Calu3 (cell line): Measurements from ENCODE around the gene BEGAIN. TPM values are rescaled to one million over a fixed set of nuclear protein-coding genes. Genes with fewer than 3 reads are reported as not detected.

Source experiments
- BruUV-seq: library from RNA; stranded (reverse); fragments of 400-500 nt; replicated peaks from 2 replicates; lab custom pipeline; 2021; lab: Mats Ljungman, UMichigan
- CTCF ChIA-PET: fragments of 300-600 bp; sonication (Branson Sonifier 250); formaldehyde crosslinking; loops from one replicate; lab custom pipeline; 2022; ENCODE audit warnings: antibody characterized with exemption; lab: Charles Lee
- DNase-seq: peaks from one replicate; pipeline ENCODE4 v3.0.0; 2022
- H3K27ac Mint-ChIP-seq: one replicate; pipeline ENCODE4 v1.8.0; 2022; ENCODE audit warnings: mixed read lengths; ENCODE audit not compliant: unreplicated experiment
- H3K27me3 Mint-ChIP-seq: one replicate; pipeline ENCODE4 v1.8.0; 2022; ENCODE audit warnings: mixed read lengths; ENCODE audit not compliant: unreplicated experiment
- H3K36me3 Mint-ChIP-seq: one replicate; pipeline ENCODE4 v1.8.0; 2022; ENCODE audit warnings: mild to moderate bottlenecking, moderate library complexity, mixed read lengths; ENCODE audit not compliant: insufficient read depth, unreplicated experiment
- H3K4me1 Mint-ChIP-seq: one replicate; pipeline ENCODE4 v1.8.0; 2022; ENCODE audit warnings: mild to moderate bottlenecking, low read depth, mixed read lengths; ENCODE audit not compliant: unreplicated experiment
- H3K4me3 Mint-ChIP-seq: one replicate; pipeline ENCODE4 v1.8.0; 2022; ENCODE audit warnings: mild to moderate bottlenecking, low read depth, moderate library complexity, mixed read lengths; ENCODE audit not compliant: unreplicated experiment
- H3K9me3 Mint-ChIP-seq: one replicate; pipeline ENCODE4 v1.8.0; 2022; ENCODE audit warnings: low read depth, mixed read lengths; ENCODE audit not compliant: unreplicated experiment
- intact Hi-C: fragments of 100-400 bp; cut with micrococcal nuclease; formaldehyde crosslinking; loops from one replicate; pipeline ENCODE4 v1.10.0; 2022; ENCODE audit not compliant: unreplicated experiment
- total RNA-seq: library from RNA; stranded (reverse); gene quantifications from 2 replicates; pipeline ENCODE4 v1.2.3, GENCODE V29; 2022
- TF ChIP-seq, protein P1 (sequence below): fragments of 200-600 bp; IDR thresholded peaks from one replicate; pipeline ENCODE4 v1.8.0; 2022; ENCODE audit warnings: antibody characterized with exemption; ENCODE audit not compliant: unreplicated experiment

BEGAIN gene
- total RNA-seq, 1 experiment from 2014 or later = 0.26 TPM

DNA sequence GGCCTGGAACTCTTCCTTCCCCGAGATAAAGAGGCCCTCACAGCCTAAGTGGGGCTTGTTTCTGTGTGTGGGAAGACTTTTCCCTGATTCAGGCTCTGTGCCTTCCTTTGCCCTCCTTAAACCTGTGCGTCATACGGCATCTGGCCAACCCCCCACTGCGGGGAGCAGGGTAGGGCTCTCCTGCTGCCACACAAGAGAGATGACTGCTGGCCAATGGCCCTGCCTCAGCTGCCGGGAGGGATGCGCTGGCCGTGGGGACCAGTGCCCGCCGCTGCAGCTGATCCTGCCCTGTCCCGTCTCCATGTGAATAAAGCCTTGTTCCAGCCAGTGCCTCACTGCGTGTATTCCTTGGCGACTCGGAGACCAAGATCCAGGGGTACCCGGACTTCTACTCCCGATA, 42.5 kb upstream of the BEGAIN start:
- no peak for DNase-seq
- Mint-ChIP-seq H3K4me1 (no peaks in the 10 kb centered on the region), H3K27ac (no peak overlapping the region), H3K36me3 (no peaks in the 10 kb centered on the region), H3K27me3 (peaks cover 93% of the 10 kb centered on the region), H3K9me3 (peaks cover 6% of the 10 kb centered on the region), H3K4me3 (no peak overlapping the region)
- intact Hi-C loops = no loop called here
- no TSS peak for BruUV-seq
- TF ChIP-seq, protein P1, sequence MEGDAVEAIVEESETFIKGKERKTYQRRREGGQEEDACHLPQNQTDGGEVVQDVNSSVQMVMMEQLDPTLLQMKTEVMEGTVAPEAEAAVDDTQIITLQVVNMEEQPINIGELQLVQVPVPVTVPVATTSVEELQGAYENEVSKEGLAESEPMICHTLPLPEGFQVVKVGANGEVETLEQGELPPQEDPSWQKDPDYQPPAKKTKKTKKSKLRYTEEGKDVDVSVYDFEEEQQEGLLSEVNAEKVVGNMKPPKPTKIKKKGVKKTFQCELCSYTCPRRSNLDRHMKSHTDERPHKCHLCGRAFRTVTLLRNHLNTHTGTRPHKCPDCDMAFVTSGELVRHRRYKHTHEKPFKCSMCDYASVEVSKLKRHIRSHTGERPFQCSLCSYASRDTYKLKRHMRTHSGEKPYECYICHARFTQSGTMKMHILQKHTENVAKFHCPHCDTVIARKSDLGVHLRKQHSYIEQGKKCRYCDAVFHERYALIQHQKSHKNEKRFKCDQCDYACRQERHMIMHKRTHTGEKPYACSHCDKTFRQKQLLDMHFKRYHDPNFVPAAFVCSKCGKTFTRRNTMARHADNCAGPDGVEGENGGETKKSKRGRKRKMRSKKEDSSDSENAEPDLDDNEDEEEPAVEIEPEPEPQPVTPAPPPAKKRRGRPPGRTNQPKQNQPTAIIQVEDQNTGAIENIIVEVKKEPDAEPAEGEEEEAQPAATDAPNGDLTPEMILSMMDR = no peak
- CTCF ChIA-PET = no interaction called here

DNA sequence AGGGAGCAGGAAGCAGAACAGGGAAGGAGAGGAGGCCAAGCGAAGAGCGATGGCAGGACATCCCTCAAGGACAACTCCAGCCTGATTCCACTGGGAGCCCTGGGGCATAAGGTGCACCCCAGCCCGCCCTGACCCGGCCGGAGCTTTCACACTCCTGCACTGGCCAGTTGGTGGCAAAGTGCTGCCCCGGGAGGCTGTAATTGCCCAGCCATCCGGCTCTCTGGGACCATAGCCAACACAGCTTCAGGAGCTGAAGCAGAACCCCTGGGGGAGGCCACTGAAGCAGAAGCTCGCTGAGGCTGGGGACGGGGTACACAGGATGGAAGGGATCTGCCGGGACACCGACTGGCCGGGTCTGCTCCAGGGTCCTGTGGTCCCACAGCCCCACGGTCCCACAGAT, 41.9 kb upstream of the BEGAIN start:
- CTCF ChIA-PET = no interaction called here

DNA sequence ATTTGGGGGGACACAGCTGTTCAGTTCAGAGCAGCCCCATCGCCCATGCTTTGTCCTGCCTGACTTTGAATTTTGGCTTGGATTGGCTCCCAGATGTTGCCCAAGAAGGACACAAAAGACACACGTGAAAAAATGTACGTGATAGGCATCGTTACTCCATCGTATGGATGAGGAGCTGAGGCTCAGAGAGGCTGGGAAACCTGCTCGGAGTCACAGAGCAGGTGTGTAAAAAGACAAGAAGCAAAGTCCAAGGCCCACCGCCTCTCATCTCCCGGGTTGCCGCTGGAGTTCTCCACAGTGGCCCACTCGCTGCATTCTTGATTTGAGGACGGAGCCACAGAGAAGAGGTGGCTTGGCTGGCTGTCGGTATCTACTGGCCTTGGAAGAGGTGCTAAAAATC, 41.0 kb upstream of the BEGAIN start:
- TF ChIP-seq, protein P1 = no peak
- peaks cover 93% of the 10 kb centered on the region for H3K27me3 Mint-ChIP-seq
- no peaks in the 10 kb centered on the region for H3K4me1 Mint-ChIP-seq
- no TSS peak for BruUV-seq
- no peaks in the 10 kb centered on the region for H3K36me3 Mint-ChIP-seq
- no peak overlapping the region for H3K4me3 Mint-ChIP-seq
- H3K9me3 Mint-ChIP-seq = peaks cover 8% of the 10 kb centered on the region
- H3K27ac Mint-ChIP-seq = no peak overlapping the region
- no peak for DNase-seq
- intact Hi-C loops = no loop called here
- CTCF ChIA-PET = no interaction called here

More for the DNA sequence above, 41.9 kb upstream of the BEGAIN start:
- peaks cover 8% of the 10 kb centered on the region for H3K9me3 Mint-ChIP-seq
- no TSS peak for BruUV-seq
- no peak overlapping the region for H3K27ac Mint-ChIP-seq
- no peaks in the 10 kb centered on the region for H3K4me1 Mint-ChIP-seq
- intact Hi-C loops = no loop called here
- DNase-seq = no peak
- H3K4me3 Mint-ChIP-seq = no peak overlapping the region
- TF ChIP-seq, protein P1 = no peak
- no peaks in the 10 kb centered on the region for H3K36me3 Mint-ChIP-seq
- peaks cover 93% of the 10 kb centered on the region for H3K27me3 Mint-ChIP-seq

DNA sequence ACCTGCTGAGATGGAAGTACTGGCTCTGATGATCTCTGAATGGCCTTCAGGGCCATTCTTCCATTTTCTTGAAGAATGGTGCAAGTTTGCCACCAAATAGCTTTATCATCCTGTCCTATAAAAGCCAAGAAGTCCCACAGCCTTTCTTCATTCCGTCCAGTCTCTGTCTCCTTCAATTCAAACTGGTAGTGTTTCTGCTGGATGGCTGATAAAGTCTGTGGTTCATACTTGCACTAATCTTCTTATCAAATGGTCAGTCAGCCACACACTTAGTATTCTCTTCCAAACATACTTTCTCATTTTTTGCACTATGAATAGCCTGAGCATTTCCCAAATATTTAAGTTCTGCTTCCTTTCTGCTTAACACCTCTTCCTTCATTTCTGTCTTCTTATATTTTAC, 39.4 kb upstream of the BEGAIN start:
- H3K36me3 Mint-ChIP-seq = no peaks in the 10 kb centered on the region
- peaks cover 8% of the 10 kb centered on the region for H3K9me3 Mint-ChIP-seq
- H3K27me3 Mint-ChIP-seq = peaks cover 96% of the 10 kb centered on the region
- no peak for DNase-seq
- no peak overlapping the region for H3K27ac Mint-ChIP-seq
- TF ChIP-seq, protein P1 = no peak
- CTCF ChIA-PET = interaction anchor here (0.6 kb wide), 1 partner anchor 181 kb away, joined by 3 read pairs; no protein-coding TSS in a partner anchor
- BruUV-seq = no TSS peak
- no peak overlapping the region for H3K4me3 Mint-ChIP-seq
- intact Hi-C loops = no loop called here
- peaks cover 4% of the 10 kb centered on the region for H3K4me1 Mint-ChIP-seq
